ENCODE data around the gene MRPL20. TPM values are rescaled to one million over a fixed set of nuclear protein-coding genes. Genes with fewer than 3 reads are reported as not detected.

The MRPL20 gene
- total and polyA plus RNA-seq, 2 donors (not counting 3 experiments of a cell fraction or from before 2014, with no cell fraction given), result 134 to 152 TPM

GRCh38 chr1:1432274-1432950 lies 25.3 kb upstream of the MRPL20 start:
- DNase-seq (ENCODE audit: low read depth, low spot score) (no peak), FAIRE-seq (no peak)
- no peak overlapping the region for H3K27ac ChIP-seq (ENCODE audit: insufficient read depth, low read depth, low read length)
- no peaks in the 10 kb centered on the region for H3K9me1 ChIP-seq (replicated peaks; ENCODE audit: control insufficient read depth, extremely low read depth, insufficient read depth, low read length)
- POLR2A ChIA-PET, result no interaction called here
- TF ChIP-seq JUN (IDR thresholded peaks at IDR 0.05; ENCODE audit: borderline replicate concordance, insufficient read depth, insufficient read length, low read depth), result no peak
- no peak for TF ChIP-seq FOS (IDR thresholded peaks at IDR 0.05; ENCODE audit: borderline replicate concordance, insufficient read depth, low read length)
- TF ChIP-seq CTCF (IDR thresholded peaks at IDR 0.05; ENCODE audit: extremely low read depth in 1 of 2, insufficient read depth in 1 of 2, low read depth in 1 of 2, low read length in 2 of 2), result no peak
- no peak for TF ChIP-seq GATA2 (IDR thresholded peaks at IDR 0.05; ENCODE audit: insufficient read depth, insufficient read length, low read depth, low read length)
- TF ChIP-seq POLR2A (IDR thresholded peaks at IDR 0.05; ENCODE audit: low read depth, low read length), result no peak
- TF ChIP-seq EZH2 (IDR thresholded peaks at IDR 0.05; ENCODE audit: borderline replicate concordance, low read depth, low read length, severe bottlenecking), result no peak
- TF ChIP-seq MAX (IDR thresholded peaks at IDR 0.05; ENCODE audit: insufficient read depth, insufficient read length), result no peak
- no peak for TF ChIP-seq POLR2AphosphoS5 (IDR thresholded peaks at IDR 0.05; ENCODE audit: insufficient read depth, low read depth, low read length)
- TF ChIP-seq MYC (IDR thresholded peaks at IDR 0.05; ENCODE audit: low read depth, low read length), result no peak
- H2AFZ ChIP-seq (ENCODE audit: low read depth, low read length), result no peak overlapping the region
- H3K36me3 ChIP-seq (ENCODE audit: control insufficient read depth in 2 of 2, extremely low read depth in 1 of 2, insufficient read depth in 2 of 2, low read length in 2 of 2), result no peaks in the 10 kb centered on the region
- H4K20me1 ChIP-seq (replicated peaks; ENCODE audit: control insufficient read depth, extremely low read depth, insufficient read depth, low read length), result no peaks in the 10 kb centered on the region
- H3K4me2 ChIP-seq (ENCODE audit: insufficient read depth, low read length), result no peak overlapping the region
- H3K79me2 ChIP-seq (ENCODE audit: control insufficient read depth, insufficient read depth, low read length), result no peaks in the 10 kb centered on the region
- CTCF ChIA-PET, result no interaction called here
- H3K4me3 ChIP-seq (replicated peaks in 1 of 3; ENCODE audit: insufficient read depth in 1 of 3, low read depth in 1 of 3, low read length in 3 of 3), result no peak overlapping the region
- H3K9ac ChIP-seq (replicated peaks; ENCODE audit: extremely low read depth, insufficient read depth, low read length), result no peak overlapping the region
- no peaks in the 10 kb centered on the region for H3K9me3 ChIP-seq (replicated peaks; ENCODE audit: control insufficient read depth, insufficient read depth, low read length)
- no peaks in the 10 kb centered on the region for H3K27me3 ChIP-seq (ENCODE audit: control insufficient read depth in 2 of 2, insufficient read depth in 2 of 2, low read length in 2 of 2)
- H3K4me1 ChIP-seq (ENCODE audit: control insufficient read depth, extremely low read depth, insufficient read depth, low read length), result peaks cover 19% of the 10 kb centered on the region
- dilution Hi-C loops (cut with MboI; ENCODE audit: extremely low pct_ligation_motif_present, low sequenced_read_pairs), result no loop called here
- intact Hi-C loops (cut with micrococcal nuclease), result no loop called here
- BruUV-seq (replicated peaks), result no TSS peak
